KMS-11 (cell line): Measurements from ENCODE around the gene MPV17.
A peak's percentile ranks its signal among the peaks of the same experiment; 100 is the strongest.
"Not testable (repeated sequence)": the region's sequence is repeated elsewhere in the genome, so short reads cannot be mapped to it uniquely, and the experiment has no call there.

Experiments
- H2AFZ ChIP-seq: fragments of 200-600 bp; sonication (generic); 2 replicates; pipeline ENCODE4 v1.6.1; 2016; ENCODE audit warnings: antibody characterized with exemption, mixed run types, low read depth
- H3K27ac ChIP-seq: fragments of 200-600 bp; sonication (generic); 2 replicates; pipeline ENCODE4 v1.6.1; 2016; ENCODE audit warnings: mild to moderate bottlenecking, mixed run types
- H3K27me3 ChIP-seq: fragments of 200-600 bp; sonication (generic); 2 replicates; pipeline ENCODE4 v1.6.1; 2017; ENCODE audit warnings: mild to moderate bottlenecking, low read depth, mixed run types, moderate library complexity; ENCODE audit not compliant: insufficient read depth
- H3K36me3 ChIP-seq: fragments of 200-600 bp; sonication (generic); 2 replicates; pipeline ENCODE4 v1.6.1; 2017; ENCODE audit warnings: mild to moderate bottlenecking, mixed run types; ENCODE audit not compliant: insufficient read depth
- H3K4me1 ChIP-seq: fragments of 200-600 bp; sonication (generic); 2 replicates; pipeline ENCODE4 v1.6.1; 2016; ENCODE audit warnings: mild to moderate bottlenecking, low read depth, mixed run types; ENCODE audit not compliant: poor library complexity, severe bottlenecking
- H3K4me2 ChIP-seq: fragments of 200-600 bp; sonication (generic); 2 replicates; pipeline ENCODE4 v1.7.0; 2016; ENCODE audit warnings: mild to moderate bottlenecking, mixed run types
- H3K4me3 ChIP-seq: fragments of 200-600 bp; sonication (generic); IDR thresholded peaks from 2 replicates; pipeline ENCODE4 v1.6.1; 2017; ENCODE audit warnings: low read depth, low read length, mixed read lengths; ENCODE audit not compliant: insufficient read depth
- H3K79me2 ChIP-seq: fragments of 200-600 bp; sonication (generic); 2 replicates; pipeline ENCODE4 v1.6.1; 2016; ENCODE audit warnings: low read depth, mixed run types; ENCODE audit not compliant: insufficient read depth
- H3K9ac ChIP-seq: fragments of 200-600 bp; sonication (generic); 2 replicates; pipeline ENCODE4 v1.6.1; 2016; ENCODE audit warnings: mild to moderate bottlenecking, mixed run types
- H4K20me1 ChIP-seq: fragments of 200-600 bp; sonication (generic); 2 replicates; pipeline ENCODE4 v1.6.1; 2016; ENCODE audit warnings: mild to moderate bottlenecking, mixed run types; ENCODE audit not compliant: insufficient read depth
- TF ChIP-seq, protein P1 (sequence below): fragments of 200-600 bp; sonication (generic); conservative IDR thresholded peaks from 2 replicates; pipeline ENCODE4 v1.6.1; 2017; ENCODE audit warnings: low read depth, mild to moderate bottlenecking, antibody characterized with exemption, low read length, moderate library complexity, mixed read lengths

MPV17 gene

DNA sequence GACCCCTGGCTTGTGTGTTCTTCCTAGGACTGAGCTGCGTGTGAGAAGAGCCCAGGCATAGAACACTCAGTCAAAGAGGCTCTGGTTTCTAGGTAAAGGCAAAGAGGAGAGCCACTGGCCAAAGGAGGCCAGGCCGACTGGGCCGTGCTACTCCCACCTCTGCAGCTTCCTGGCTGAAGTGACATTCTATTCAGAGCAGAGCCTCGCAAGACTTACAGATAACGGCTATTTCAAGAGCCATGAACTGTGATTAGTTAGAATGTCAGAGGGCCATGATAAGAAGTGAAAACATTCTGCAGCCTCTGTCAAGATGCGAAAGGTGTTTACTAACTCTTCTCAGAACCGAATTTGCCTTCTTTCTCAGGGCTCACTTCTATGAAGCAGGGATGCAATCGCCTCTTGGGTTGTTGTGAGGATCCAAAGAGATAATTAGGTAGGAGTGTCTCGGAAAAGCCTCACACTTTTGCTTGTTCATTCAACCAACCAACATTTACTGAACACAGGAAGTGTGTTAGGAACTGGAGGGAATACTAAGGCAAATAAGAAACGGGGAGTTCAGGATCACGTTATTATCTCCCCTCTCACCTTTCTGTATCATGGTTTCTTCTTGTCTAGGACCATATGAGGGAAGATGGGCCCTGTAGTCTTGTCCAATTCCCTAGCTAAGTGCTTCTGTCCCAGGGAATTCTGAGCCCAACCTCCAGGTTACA is 51.1 kb downstream of the MPV17 start:
- H3K4me1 ChIP-seq: no peaks in the 10 kb centered on the region
- no peaks in the 10 kb centered on the region for H4K20me1 ChIP-seq
- no peak overlapping the region for H3K4me2 ChIP-seq
- H3K27me3 ChIP-seq: no peaks in the 10 kb centered on the region; the same call in 1 of the 2 replicates
- TF ChIP-seq, protein P1, sequence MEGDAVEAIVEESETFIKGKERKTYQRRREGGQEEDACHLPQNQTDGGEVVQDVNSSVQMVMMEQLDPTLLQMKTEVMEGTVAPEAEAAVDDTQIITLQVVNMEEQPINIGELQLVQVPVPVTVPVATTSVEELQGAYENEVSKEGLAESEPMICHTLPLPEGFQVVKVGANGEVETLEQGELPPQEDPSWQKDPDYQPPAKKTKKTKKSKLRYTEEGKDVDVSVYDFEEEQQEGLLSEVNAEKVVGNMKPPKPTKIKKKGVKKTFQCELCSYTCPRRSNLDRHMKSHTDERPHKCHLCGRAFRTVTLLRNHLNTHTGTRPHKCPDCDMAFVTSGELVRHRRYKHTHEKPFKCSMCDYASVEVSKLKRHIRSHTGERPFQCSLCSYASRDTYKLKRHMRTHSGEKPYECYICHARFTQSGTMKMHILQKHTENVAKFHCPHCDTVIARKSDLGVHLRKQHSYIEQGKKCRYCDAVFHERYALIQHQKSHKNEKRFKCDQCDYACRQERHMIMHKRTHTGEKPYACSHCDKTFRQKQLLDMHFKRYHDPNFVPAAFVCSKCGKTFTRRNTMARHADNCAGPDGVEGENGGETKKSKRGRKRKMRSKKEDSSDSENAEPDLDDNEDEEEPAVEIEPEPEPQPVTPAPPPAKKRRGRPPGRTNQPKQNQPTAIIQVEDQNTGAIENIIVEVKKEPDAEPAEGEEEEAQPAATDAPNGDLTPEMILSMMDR: no peak
- H3K27ac ChIP-seq: no peak overlapping the region
- no peak overlapping the region for H3K9ac ChIP-seq
- H3K36me3 ChIP-seq: no peaks in the 10 kb centered on the region
- no peak overlapping the region for H2AFZ ChIP-seq
- no peaks in the 10 kb centered on the region for H3K79me2 ChIP-seq
- no peak overlapping the region for H3K4me3 ChIP-seq

DNA sequence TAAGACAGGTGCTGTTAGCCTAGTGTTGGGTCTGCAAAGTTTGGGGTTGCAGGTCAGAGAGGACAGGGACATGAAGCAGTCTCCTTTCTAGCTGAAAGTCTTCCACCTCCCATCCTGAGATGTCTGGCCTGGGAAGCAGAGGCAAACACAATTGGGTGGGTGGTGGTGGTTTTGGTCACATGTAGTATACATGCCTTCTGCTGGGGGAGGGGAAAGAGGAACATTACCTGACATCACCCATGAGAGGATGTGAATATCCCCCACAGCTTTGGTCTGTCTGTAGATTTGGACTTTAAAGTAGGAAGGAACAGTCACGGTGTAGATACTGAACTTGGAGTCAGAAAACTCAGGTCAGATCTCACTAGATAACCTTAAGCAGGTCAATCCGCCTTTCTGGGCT is 52.2 kb downstream of the MPV17 start:
- no peaks in the 10 kb centered on the region for H4K20me1 ChIP-seq
- no peak overlapping the region for H3K27ac ChIP-seq
- no peak overlapping the region for H3K4me2 ChIP-seq
- H2AFZ ChIP-seq: no peak overlapping the region
- no peak overlapping the region for H3K4me3 ChIP-seq
- no peaks in the 10 kb centered on the region for H3K79me2 ChIP-seq
- TF ChIP-seq, protein P1: no peak
- H3K4me1 ChIP-seq: no peaks in the 10 kb centered on the region
- no peaks in the 10 kb centered on the region for H3K36me3 ChIP-seq
- no peak overlapping the region for H3K9ac ChIP-seq
- peaks cover under 1% of the 10 kb centered on the region; the same call in 1 of the 2 replicates for H3K27me3 ChIP-seq

DNA sequence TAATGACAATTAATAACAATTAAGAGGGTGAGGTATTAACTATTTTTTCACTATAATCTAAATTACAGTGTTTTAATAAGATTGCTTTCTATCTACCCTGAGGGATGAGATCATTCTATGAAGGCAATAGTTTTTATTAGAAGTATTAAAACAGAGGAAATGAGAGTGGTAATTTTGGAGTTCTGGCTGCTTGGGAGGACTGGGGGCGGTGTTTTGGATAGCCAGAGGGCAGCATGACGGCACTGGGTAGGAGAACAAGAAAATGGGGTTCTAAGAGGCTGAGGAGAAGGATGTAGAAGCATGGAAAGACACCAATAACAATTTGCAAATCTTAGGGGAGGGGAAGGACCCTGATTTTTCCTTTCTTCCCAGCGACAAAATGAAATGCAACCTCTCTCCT is 52.8 kb downstream of the MPV17 start:
- H3K9ac ChIP-seq: no peak overlapping the region
- TF ChIP-seq, protein P1: no peak
- H2AFZ ChIP-seq: no peak overlapping the region
- no peaks in the 10 kb centered on the region for H3K36me3 ChIP-seq
- H3K79me2 ChIP-seq: no peaks in the 10 kb centered on the region
- H3K27ac ChIP-seq: no peak overlapping the region
- no peaks in the 10 kb centered on the region for H4K20me1 ChIP-seq
- no peak overlapping the region for H3K4me2 ChIP-seq
- no peaks in the 10 kb centered on the region for H3K4me1 ChIP-seq
- H3K4me3 ChIP-seq: no peak overlapping the region
- peaks cover 6% of the 10 kb centered on the region for H3K27me3 ChIP-seq

DNA sequence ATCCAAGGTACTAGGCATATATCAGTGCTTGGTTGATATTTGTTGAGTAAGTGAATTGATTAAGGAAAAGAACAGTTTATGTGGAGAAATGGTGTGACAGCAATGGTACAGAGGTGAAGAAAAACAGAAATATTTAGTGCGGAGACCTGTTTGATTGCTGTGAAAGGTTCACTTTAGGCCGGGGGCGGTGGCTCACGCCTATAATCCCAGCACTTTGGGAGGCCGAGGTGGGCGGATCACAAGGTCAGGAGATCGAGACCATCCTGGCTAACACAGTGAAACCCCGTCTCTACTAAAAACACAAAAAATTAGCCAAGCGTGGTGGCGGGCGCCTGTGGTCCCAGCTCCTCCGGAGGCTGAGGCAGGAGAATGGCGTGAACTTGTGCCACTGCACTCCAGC is 54.6 kb downstream of the MPV17 start:
- H3K27ac ChIP-seq, H3K4me3 ChIP-seq, H3K4me2 ChIP-seq, H3K36me3 ChIP-seq, H2AFZ ChIP-seq, H4K20me1 ChIP-seq, H3K9ac ChIP-seq, H3K79me2 ChIP-seq: not testable (repeated sequence)
- Histone ChIP-seq H3K4me1 (peaks cover 10% of the 10 kb centered on the region), H3K27me3 (peaks cover 25% of the 10 kb centered on the region)

DNA sequence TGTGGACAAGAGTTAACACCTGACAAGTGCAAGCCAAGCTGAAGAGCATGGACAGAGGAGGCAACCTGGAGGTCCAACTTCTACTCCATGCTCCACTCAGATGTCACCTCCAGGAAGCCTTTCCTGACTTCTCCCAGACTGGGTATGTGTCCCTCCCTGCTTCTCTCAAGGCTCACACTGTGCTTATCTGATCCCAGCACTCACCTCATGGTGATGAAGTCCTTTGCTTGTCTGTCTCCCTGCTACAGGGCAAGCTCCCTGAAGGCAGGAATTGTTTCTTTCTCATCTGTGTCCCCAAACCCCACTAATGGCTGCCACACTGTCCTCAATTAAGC is 57.4 kb downstream of the MPV17 start:
- no peak overlapping the region for H3K9ac ChIP-seq
- peaks cover 48% of the 10 kb centered on the region for H3K27me3 ChIP-seq
- no peak overlapping the region; the same call in 1 of the 2 replicates for H3K4me2 ChIP-seq
- no peak overlapping the region for H3K4me3 ChIP-seq
- no peak overlapping the region for H3K27ac ChIP-seq
- H4K20me1 ChIP-seq: no peaks in the 10 kb centered on the region
- H2AFZ ChIP-seq: peak overlapping the region; percentile 97; the same call in 1 of the 2 replicates
- no peaks in the 10 kb centered on the region for H3K79me2 ChIP-seq
- TF ChIP-seq, protein P1: no peak
- H3K4me1 ChIP-seq: peaks cover 13% of the 10 kb centered on the region
- no peaks in the 10 kb centered on the region for H3K36me3 ChIP-seq
